IMR-90 (cell line): Measurements from ENCODE around the gene L3MBTL4. TPM values are rescaled to one million over a fixed set of nuclear protein-coding genes. Genes with fewer than 3 reads are reported as not detected.

Source experiments
- ATAC-seq: fragments of 200-7000 bp; cut with Tn5 transposase; 2 replicates; pipeline ENCODE4 v1.9.1; 2020; ENCODE audit warnings: low read depth, mild to moderate bottlenecking, moderate library complexity
- BruUV-seq: library from RNA; stranded (reverse); fragments of 400-500 nt; replicated peaks from 2 replicates; lab custom pipeline; 2021; lab: Mats Ljungman, UMichigan
- CTCF ChIA-PET: fragments of 300-600 bp; formaldehyde crosslinking; extraction: SDS; loops from one replicate; lab custom pipeline; 2021; ENCODE audit warnings: antibody characterized with exemption; lab: Yijun Ruan, JAX
- POLR2A ChIA-PET: fragments of 300-600 bp; sonication (Branson Sonifier 250); formaldehyde crosslinking; loops from one replicate; lab custom pipeline; 2022; ENCODE audit warnings: antibody characterized with exemption; ENCODE audit not compliant: unreplicated experiment; lab: Charles Lee
- DNase-seq: peaks from one replicate; pipeline ENCODE4 v3.0.0; 2013
- H2AFZ ChIP-seq: replicated peaks from 2 replicates; pipeline ENCODE3; 2013; ENCODE audit warnings: low read length, mild to moderate bottlenecking; ENCODE audit not compliant: poor library complexity
- H2AK5ac ChIP-seq: 2 replicates; pipeline ENCODE4 v1.6.1; 2013; ENCODE audit warnings: low read depth, low read length, inconsistent platforms
- H2AK9ac ChIP-seq: replicated peaks from 2 replicates; pipeline ENCODE3; 2013; ENCODE audit warnings: mild to moderate bottlenecking, low read depth, low read length, moderate library complexity; ENCODE audit not compliant: poor library complexity
- H2BK120ac ChIP-seq: 2 replicates; pipeline ENCODE4 v1.6.1; 2013; ENCODE audit warnings: low read depth, low read length, inconsistent platforms
- H2BK15ac ChIP-seq: 3 replicates; pipeline ENCODE4 v1.6.1; 2013; ENCODE audit warnings: low read depth, low read length, inconsistent platforms
- H2BK20ac ChIP-seq: 2 replicates; pipeline ENCODE4 v1.6.1; 2013; ENCODE audit warnings: low read depth, mild to moderate bottlenecking, inconsistent platforms, low read length, moderate library complexity
- H2BK5ac ChIP-seq: 2 replicates; pipeline ENCODE4 v1.6.1; 2013; ENCODE audit warnings: mild to moderate bottlenecking, low read depth, low read length, inconsistent platforms; ENCODE audit not compliant: poor library complexity, severe bottlenecking
- H3K14ac ChIP-seq: replicated peaks from 2 replicates; pipeline ENCODE4 v1.6.1; 2013; ENCODE audit warnings: low read depth, low read length, inconsistent platforms
- H3K18ac ChIP-seq: 2 replicates; pipeline ENCODE4 v1.6.1; 2013; ENCODE audit warnings: low read depth, low read length, control low read depth
- H3K23ac ChIP-seq: 2 replicates; pipeline ENCODE4 v1.6.1; 2013; ENCODE audit warnings: low read depth, low read length, inconsistent platforms
- H3K27ac ChIP-seq: 2 replicates; pipeline ENCODE4 v1.5.1; 2013; ENCODE audit warnings: mild to moderate bottlenecking, control low read depth, low read length; ENCODE audit not compliant: insufficient read depth
- H3K27me3 ChIP-seq: 2 replicates; pipeline ENCODE4 v1.6.1; 2013; ENCODE audit warnings: low read length; ENCODE audit not compliant: control insufficient read depth, insufficient read depth
- H3K36me3 ChIP-seq: 2 replicates; pipeline ENCODE4 v1.6.1; 2013; ENCODE audit warnings: low read length, mixed read lengths; ENCODE audit not compliant: control insufficient read depth, insufficient read depth
- H3K4ac ChIP-seq: 2 replicates; pipeline ENCODE4 v1.6.1; 2013; ENCODE audit warnings: low read depth, low read length, inconsistent platforms
- H3K4me1 ChIP-seq: 2 replicates; pipeline ENCODE4 v1.6.1; 2013; ENCODE audit warnings: low read length, mixed read lengths; ENCODE audit not compliant: control insufficient read depth, insufficient read depth
- H3K4me2 ChIP-seq: 2 replicates; pipeline ENCODE4 v1.6.1; 2013; ENCODE audit warnings: low read depth, mild to moderate bottlenecking, control low read depth, low read length, moderate library complexity
- H3K4me3 ChIP-seq: 2 replicates; pipeline ENCODE4 v1.5.1; 2013; ENCODE audit warnings: low read depth, mild to moderate bottlenecking, control low read depth, low read length, moderate library complexity; ENCODE audit not compliant: insufficient read depth
- H3K56ac ChIP-seq: 2 replicates; pipeline ENCODE4 v1.6.1; 2013; ENCODE audit warnings: low read length, inconsistent platforms; ENCODE audit not compliant: insufficient read depth; ENCODE audit errors: extremely low read depth
- H3K79me1 ChIP-seq, 2 experiments: 2 replicates each; pipeline ENCODE4 v1.6.1; 2013; ENCODE audit warnings: low read length in 2 of 2, inconsistent platforms in 1 of 2, low read depth in 1 of 2
- H3K9ac ChIP-seq: 2 replicates; pipeline ENCODE4 v1.6.1; 2013; ENCODE audit warnings: low read depth, low read length, control low read depth
- H3K9me1 ChIP-seq: 2 replicates; pipeline ENCODE4 v1.6.1; 2013; ENCODE audit warnings: low read length, inconsistent platforms; ENCODE audit not compliant: insufficient read depth
- H3K9me3 ChIP-seq: 2 replicates; pipeline ENCODE4 v1.6.1; 2013; ENCODE audit warnings: low read length; ENCODE audit not compliant: control insufficient read depth, insufficient read depth
- H4K20me1 ChIP-seq: 2 replicates; pipeline ENCODE4 v1.6.1; 2013; ENCODE audit warnings: low read length, inconsistent platforms; ENCODE audit not compliant: insufficient read depth
- H4K5ac ChIP-seq: 2 replicates; pipeline ENCODE4 v1.6.1; 2013; ENCODE audit warnings: mild to moderate bottlenecking, low read depth, low read length, control low read depth
- H4K8ac ChIP-seq, 2 experiments: 2 replicates each; pipeline ENCODE4 v1.6.1; 2013; ENCODE audit warnings: low read depth in 2 of 2, low read length in 2 of 2, control low read depth in 1 of 2, inconsistent platforms in 1 of 2
- H4K91ac ChIP-seq: 2 replicates; pipeline ENCODE4 v1.6.1; 2013; ENCODE audit warnings: low read depth, low read length, inconsistent platforms; ENCODE audit not compliant: insufficient read depth
- CEBPB ChIP-seq: IDR thresholded peaks from 2 replicates; pipeline ENCODE4 v1.6.1; 2012; ENCODE audit warnings: low read depth, low read length, improper control_type of control experiment
- CHD1 ChIP-seq: IDR thresholded peaks from 2 replicates; pipeline ENCODE4 v1.6.1; 2012; ENCODE audit warnings: low read depth, low read length, improper control_type of control experiment
- ELK1 ChIP-seq: fragments of 150-350 bp; IDR thresholded peaks from 2 replicates; pipeline ENCODE4 v1.6.1; 2016; ENCODE audit warnings: low read depth, mild to moderate bottlenecking, low read length, moderate library complexity, borderline replicate concordance
- FOS ChIP-seq: fragments of 150-350 bp; IDR thresholded peaks from 2 replicates; pipeline ENCODE4 v1.6.1; 2016; ENCODE audit warnings: low read depth, low read length
- MAFK ChIP-seq: IDR thresholded peaks from 2 replicates; pipeline ENCODE4 v1.6.1; 2012; ENCODE audit warnings: low read depth, low read length, improper control_type of control experiment
- MAZ ChIP-seq: IDR thresholded peaks from 2 replicates; pipeline ENCODE4 v1.6.1; 2012; ENCODE audit warnings: low read depth, mild to moderate bottlenecking, low read length, improper control_type of control experiment, moderate library complexity, borderline replicate concordance
- MXI1 ChIP-seq: IDR thresholded peaks from 2 replicates; pipeline ENCODE4 v1.6.1; 2012; ENCODE audit warnings: low read depth, mild to moderate bottlenecking, low read length, moderate library complexity, borderline replicate concordance
- POLR2A ChIP-seq: IDR thresholded peaks from 2 replicates; pipeline ENCODE4 v1.6.1; 2012; ENCODE audit warnings: mild to moderate bottlenecking, low read depth, low read length
- RAD21 ChIP-seq: IDR thresholded peaks from 2 replicates; pipeline ENCODE4 v1.6.1; 2012; ENCODE audit warnings: low read length, improper control_type of control experiment
- RCOR1 ChIP-seq: IDR thresholded peaks from 2 replicates; pipeline ENCODE4 v1.6.1; 2012; ENCODE audit warnings: mild to moderate bottlenecking, low read length, improper control_type of control experiment; ENCODE audit not compliant: insufficient replicate concordance
- SMC3 ChIP-seq: fragments of 150-350 bp; IDR thresholded peaks from 2 replicates; pipeline ENCODE4 v1.6.1; 2016; ENCODE audit warnings: low read depth, mild to moderate bottlenecking, antibody characterized with exemption, low read length, moderate library complexity
- WGBS, 2 experiments: methylation state at CpG; one replicate each; pipeline versions ENCODE4 v1.1.5 to v1.1.7; 2013; ENCODE audit warnings: missing lambda C conversion rate in 2 of 2; ENCODE audit not compliant: insufficient read length in 1 of 2; ENCODE audit errors: extremely low coverage in 2 of 2; 5-methylcytosine and 5-hydroxymethylcytosine counted together
- dilution Hi-C: fragments of 300-500 bp; cut with HindIII; formaldehyde crosslinking; loops from one replicate; pipeline ENCODE4 v1.14.3; 2018; ENCODE audit warnings: low sequenced_read_pairs; ENCODE audit not compliant: unreplicated experiment
- in situ Hi-C: fragments of 300-500 bp; cut with MboI; formaldehyde crosslinking; loops from 3 replicates; pipeline ENCODE4 v1.14.3; 2019; ENCODE audit warnings: low sequenced_read_pairs, inconsistent platforms, mixed read lengths
- intact Hi-C: fragments of 100-400 bp; cut with micrococcal nuclease; formaldehyde crosslinking; loops from 2 replicates; pipeline ENCODE4 v1.10.0; 2022
- polyA plus RNA-seq, 3 experiments: library from polyadenylated mRNA; depleted of rRNA; stranded (reverse); fragments of >200 nt; gene quantifications; 2 replicates each; pipeline ENCODE4 v1.2.3, GENCODE V29; 2012; ENCODE audit warnings: low replicate concordance in 1 of 3
- total RNA-seq: library from RNA; depleted of rRNA; stranded (reverse); fragments of >200 nt; gene quantifications from 2 replicates; pipeline ENCODE4 v1.2.3, GENCODE V29; 2012
- TF ChIP-seq, protein P1 (sequence below): fragments of 150-350 bp; IDR thresholded peaks from 2 replicates; pipeline ENCODE4 v1.6.1; 2017; ENCODE audit warnings: mild to moderate bottlenecking, antibody characterized with exemption, low read length, low read depth

The L3MBTL4 gene
- total and polyA plus RNA-seq, 2 of the 4 experiments (the other 2 are of a cell fraction) = under 0.01 to 0.02 TPM

- no peaks in the 10 kb centered on the region for H4K20me1 ChIP-seq
- no TSS peak for BruUV-seq
- no peak overlapping the region for H3K4ac ChIP-seq
- no peak overlapping the region for H3K4me2 ChIP-seq
- H2AK5ac ChIP-seq = no peak overlapping the region
- no peak overlapping the region for H3K56ac ChIP-seq
- H4K91ac ChIP-seq = no peak overlapping the region
- H3K18ac ChIP-seq = no peak overlapping the region
- H3K9me1 ChIP-seq = no peaks in the 10 kb centered on the region
- no peaks in the 10 kb centered on the region for H3K79me1 ChIP-seq
- H2AK9ac ChIP-seq = no peak overlapping the region
- no peak overlapping the region for H2BK5ac ChIP-seq
- no peaks in the 10 kb centered on the region for H3K27me3 ChIP-seq
- H3K27ac ChIP-seq = no peak overlapping the region
- H2AFZ ChIP-seq = no peak overlapping the region
- no peak overlapping the region for H3K23ac ChIP-seq
- no peak for TF ChIP-seq ELK1
- TF ChIP-seq POLR2A = no peak
- TF ChIP-seq FOS = no peak
- no peak for TF ChIP-seq CEBPB
- no peak for TF ChIP-seq MAZ
- TF ChIP-seq MAFK = no peak
- TF ChIP-seq, protein P1, sequence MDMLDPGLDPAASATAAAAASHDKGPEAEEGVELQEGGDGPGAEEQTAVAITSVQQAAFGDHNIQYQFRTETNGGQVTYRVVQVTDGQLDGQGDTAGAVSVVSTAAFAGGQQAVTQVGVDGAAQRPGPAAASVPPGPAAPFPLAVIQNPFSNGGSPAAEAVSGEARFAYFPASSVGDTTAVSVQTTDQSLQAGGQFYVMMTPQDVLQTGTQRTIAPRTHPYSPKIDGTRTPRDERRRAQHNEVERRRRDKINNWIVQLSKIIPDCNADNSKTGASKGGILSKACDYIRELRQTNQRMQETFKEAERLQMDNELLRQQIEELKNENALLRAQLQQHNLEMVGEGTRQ = no peak
- no peak for TF ChIP-seq SMC3
- no peak for TF ChIP-seq RCOR1
- TF ChIP-seq RAD21 = no peak
- no peak for TF ChIP-seq MXI1
- TF ChIP-seq CHD1 = no peak
- no peak overlapping the region for H2BK120ac ChIP-seq
- no peak overlapping the region for H3K4me3 ChIP-seq
- in situ Hi-C loops = no loop called here
- no peaks in the 10 kb centered on the region for H3K4me1 ChIP-seq
- H3K9me3 ChIP-seq = no peaks in the 10 kb centered on the region
- H2BK15ac ChIP-seq = no peak overlapping the region
- dilution Hi-C loops = no loop called here
- no peak overlapping the region for H3K14ac ChIP-seq
- H2BK20ac ChIP-seq = no peak overlapping the region
- ATAC-seq (no peak), DNase-seq (no peak)
- H4K8ac ChIP-seq = no peak overlapping the region
- ChIA-PET CTCF (no interaction called here), POLR2A (no interaction called here)
- intact Hi-C loops = no loop called here
- H3K36me3 ChIP-seq = no peaks in the 10 kb centered on the region
- no peak overlapping the region for H4K5ac ChIP-seq
- WGBS, 2 experiments = 67% methylated on average over 1 of the region's 2 CpGs; no CpG with 5 or more reads in 1 of the 2 experiments
- H3K9ac ChIP-seq = no peak overlapping the region
These were observed 86.7 kb downstream of the L3MBTL4 start for GRCh38 chr18:6327895-6328620.
